AG09309 (cell line): ENCODE results near the gene RNU1-2.
"Not testable (repeated sequence)": the region's sequence is repeated elsewhere in the genome, so short reads cannot be mapped to it uniquely, and the experiment has no call there.

Experiments
- DNase-seq: peaks from one replicate; pipeline ENCODE4 v3.0.0-alpha.2; 2010; ENCODE audit warnings: low read depth
- H3K4me3 ChIP-seq: 2 replicates; pipeline ENCODE4 v1.5.1; 2011; ENCODE audit warnings: mild to moderate bottlenecking, low read depth, low read length, moderate library complexity; ENCODE audit not compliant: control insufficient read depth
- TF ChIP-seq, protein P1 (sequence below): IDR thresholded peaks from 2 replicates; pipeline ENCODE4 v1.5.1; 2011; ENCODE audit warnings: mild to moderate bottlenecking, low read depth, low read length, inconsistent platforms; ENCODE audit not compliant: insufficient read depth, control insufficient read depth; ENCODE audit errors: missing control alignments

RNU1-2 gene

GRCh38 chr1:16915627-16915973 is 19.8 kb downstream of the RNU1-2 start:
- no peak for DNase-seq
- TF ChIP-seq, protein P1, sequence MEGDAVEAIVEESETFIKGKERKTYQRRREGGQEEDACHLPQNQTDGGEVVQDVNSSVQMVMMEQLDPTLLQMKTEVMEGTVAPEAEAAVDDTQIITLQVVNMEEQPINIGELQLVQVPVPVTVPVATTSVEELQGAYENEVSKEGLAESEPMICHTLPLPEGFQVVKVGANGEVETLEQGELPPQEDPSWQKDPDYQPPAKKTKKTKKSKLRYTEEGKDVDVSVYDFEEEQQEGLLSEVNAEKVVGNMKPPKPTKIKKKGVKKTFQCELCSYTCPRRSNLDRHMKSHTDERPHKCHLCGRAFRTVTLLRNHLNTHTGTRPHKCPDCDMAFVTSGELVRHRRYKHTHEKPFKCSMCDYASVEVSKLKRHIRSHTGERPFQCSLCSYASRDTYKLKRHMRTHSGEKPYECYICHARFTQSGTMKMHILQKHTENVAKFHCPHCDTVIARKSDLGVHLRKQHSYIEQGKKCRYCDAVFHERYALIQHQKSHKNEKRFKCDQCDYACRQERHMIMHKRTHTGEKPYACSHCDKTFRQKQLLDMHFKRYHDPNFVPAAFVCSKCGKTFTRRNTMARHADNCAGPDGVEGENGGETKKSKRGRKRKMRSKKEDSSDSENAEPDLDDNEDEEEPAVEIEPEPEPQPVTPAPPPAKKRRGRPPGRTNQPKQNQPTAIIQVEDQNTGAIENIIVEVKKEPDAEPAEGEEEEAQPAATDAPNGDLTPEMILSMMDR = peak; percentile 10
- no peak overlapping the region for H3K4me3 ChIP-seq

DNA sequence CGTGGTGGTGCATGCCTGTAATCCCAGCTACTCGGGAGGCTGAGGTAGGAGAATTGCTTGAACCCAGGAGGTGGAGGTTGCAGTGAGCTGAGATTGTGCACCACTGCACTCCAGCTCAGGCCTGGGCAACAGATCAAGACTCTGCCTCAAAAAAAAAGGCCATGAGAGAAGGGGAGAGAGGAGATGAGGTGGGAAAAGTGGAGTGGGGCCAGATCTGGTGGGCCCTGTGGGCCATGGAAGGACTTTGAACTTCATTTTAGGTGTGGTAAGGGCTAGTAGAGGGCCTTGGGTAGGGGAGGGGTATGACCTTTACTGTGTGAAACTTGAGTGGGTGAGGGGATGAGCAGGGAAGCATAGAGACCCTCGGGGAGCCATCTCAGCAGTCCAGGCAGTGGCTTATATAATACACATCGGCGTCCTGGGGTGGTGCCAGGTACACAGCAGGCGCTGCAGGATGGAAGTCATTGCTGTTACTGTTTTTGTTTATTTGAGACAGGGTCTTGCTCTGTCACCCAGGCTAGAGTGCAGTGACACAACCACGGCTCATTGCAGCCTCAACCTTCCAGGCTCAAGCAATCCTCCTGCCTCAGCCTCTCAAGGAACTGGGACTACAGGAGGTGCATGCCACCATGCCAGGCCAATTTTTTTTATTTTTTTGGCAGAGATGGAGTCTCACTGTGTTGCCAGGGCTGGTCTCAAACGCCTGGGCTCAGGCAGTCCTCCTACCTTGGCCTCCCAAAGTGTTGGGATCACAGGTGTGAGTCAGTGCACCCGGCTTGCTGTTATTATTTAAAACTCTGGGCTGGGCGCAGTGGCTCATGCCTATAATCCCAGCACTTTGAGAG is 20.5 kb downstream of the RNU1-2 start:
- H3K4me3 ChIP-seq, DNase-seq: not testable (repeated sequence)

DNA sequence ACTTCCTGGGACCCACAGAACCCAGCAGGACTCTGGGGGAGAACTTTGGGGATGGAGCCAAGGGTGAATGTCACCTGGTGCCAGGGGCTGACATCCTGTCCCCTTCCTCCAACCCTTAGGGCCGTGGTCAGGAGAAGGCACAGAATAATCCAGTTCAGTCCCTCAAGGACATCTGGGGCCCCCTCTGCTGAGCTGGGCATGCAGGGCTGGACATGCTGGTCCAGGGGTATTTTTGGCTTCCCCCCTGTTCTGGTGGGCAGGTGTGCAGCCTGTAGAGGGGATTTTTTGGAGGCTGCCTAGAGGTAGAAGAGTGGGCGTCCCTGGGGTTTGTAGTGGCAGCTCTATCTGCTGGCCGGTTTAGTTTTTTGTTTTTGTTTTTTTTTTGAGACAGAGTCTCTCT is 22.6 kb downstream of the RNU1-2 start:
- DNase-seq = no peak
- no peak overlapping the region for H3K4me3 ChIP-seq
- TF ChIP-seq, protein P1 = no peak

DNA sequence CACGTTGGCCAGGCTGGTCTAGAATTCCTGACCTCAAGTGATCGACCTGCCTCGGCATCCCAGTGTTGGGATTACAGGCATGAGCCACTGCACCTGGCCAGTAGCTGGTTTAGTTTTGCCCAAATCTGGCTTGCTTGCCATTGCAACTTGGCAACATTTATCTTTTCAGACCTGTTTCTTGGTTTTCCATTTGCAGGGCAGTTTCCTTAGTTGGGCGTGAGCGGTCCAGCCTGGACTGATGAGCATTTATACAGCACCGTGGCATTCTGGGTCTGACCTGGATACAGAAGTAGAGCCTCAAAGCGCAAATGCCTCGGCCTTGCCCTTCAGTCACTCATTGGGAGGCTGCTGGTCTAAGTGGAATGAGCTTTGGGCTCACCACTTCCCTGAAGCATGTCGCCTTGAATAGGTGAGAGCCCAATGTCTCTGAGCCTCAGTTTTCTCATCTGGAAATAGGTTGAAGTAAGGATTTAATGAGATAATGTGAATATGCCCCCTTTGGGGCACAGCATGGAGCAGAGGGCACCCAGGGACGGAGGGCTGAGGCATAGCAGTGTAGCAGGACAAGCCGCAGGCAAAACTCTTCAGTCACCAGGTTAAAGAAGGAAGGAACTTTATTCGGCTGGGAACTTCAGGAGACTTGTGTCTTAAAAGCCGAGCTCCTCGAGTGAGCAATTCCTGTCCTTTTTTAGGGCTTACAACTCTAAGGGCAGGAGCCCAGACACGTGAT is 23.3 kb downstream of the RNU1-2 start:
- H3K4me3 ChIP-seq, DNase-seq: not testable (repeated sequence)

DNA sequence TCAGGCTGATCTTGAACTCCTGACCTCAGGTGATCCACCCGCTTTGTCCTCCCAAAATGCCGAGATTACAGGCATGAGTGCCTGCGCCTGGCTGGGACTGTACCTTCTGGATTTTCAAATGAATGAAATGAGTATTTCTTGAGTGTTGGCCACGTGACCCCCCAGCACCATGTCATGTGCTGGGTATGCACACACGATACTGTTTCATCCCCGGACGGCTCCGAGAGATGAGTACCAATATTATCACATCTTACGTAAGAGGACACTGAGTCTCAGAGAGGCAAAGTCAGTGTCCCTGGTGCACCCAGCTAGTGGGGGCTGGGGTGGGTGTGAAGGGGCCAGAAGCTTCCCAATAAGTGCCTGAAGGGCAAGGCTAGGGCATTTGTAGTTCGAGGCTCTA is 25.2 kb downstream of the RNU1-2 start:
- TF ChIP-seq, protein P1 = no peak
- no peak overlapping the region for H3K4me3 ChIP-seq
- DNase-seq = no peak

GRCh38 chr1:16921391-16922185 is 25.8 kb downstream of the RNU1-2 start, which contains the start of gene CROCC:
CROCC (plus strand) TSS chr1:16921931; CDS start chr1:16922019, 88 bp downstream.
- no peak for DNase-seq
- H3K4me3 ChIP-seq = no peak within 1 kb of the TSS
- TF ChIP-seq, protein P1 = no peak

- no peak overlapping the region for H3K4me3 ChIP-seq
- DNase-seq = no peak
- TF ChIP-seq, protein P1 = no peak
These were observed 26.7 kb downstream of the RNU1-2 start for GRCh38 chr1:16922466-16922865.
